Measurements from ENCODE around the gene GABBR2.

GRCh38 chr9:98369896-98370295 lies 338.8 kb downstream of the GABBR2 start:
- TF ChIP-seq, protein P1, sequence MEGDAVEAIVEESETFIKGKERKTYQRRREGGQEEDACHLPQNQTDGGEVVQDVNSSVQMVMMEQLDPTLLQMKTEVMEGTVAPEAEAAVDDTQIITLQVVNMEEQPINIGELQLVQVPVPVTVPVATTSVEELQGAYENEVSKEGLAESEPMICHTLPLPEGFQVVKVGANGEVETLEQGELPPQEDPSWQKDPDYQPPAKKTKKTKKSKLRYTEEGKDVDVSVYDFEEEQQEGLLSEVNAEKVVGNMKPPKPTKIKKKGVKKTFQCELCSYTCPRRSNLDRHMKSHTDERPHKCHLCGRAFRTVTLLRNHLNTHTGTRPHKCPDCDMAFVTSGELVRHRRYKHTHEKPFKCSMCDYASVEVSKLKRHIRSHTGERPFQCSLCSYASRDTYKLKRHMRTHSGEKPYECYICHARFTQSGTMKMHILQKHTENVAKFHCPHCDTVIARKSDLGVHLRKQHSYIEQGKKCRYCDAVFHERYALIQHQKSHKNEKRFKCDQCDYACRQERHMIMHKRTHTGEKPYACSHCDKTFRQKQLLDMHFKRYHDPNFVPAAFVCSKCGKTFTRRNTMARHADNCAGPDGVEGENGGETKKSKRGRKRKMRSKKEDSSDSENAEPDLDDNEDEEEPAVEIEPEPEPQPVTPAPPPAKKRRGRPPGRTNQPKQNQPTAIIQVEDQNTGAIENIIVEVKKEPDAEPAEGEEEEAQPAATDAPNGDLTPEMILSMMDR (IDR thresholded peaks at IDR 0.05), result no peak
- TF ChIP-seq POLR2A (IDR thresholded peaks at IDR 0.05), result no peak

All from right lobe of liver (tissue), 4 donors.